Measurements from ENCODE around the gene FXYD2.

DNA sequence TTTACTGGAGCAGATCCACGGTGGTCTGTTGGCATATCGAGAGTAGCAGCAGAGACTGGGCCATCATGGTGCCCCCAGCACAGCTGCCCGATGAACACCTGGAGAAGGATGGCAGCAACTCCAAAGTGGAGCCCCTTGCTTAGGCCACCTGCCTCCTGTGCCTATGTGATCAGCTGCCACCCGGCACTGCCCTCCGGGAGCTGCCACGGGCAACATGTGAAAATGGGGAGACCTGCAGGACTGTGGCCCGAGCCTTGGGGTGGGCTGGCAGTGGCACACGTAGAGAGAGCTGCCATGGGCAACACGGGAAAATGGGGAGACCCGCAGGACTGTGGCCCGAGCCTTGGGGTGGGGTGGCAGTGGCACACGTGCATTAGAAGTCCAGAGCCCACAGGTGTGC lies 3.1 kb downstream of the FXYD2 start:
- TF ChIP-seq GATA2 (IDR thresholded peaks at IDR 0.05; ENCODE audit: low read depth, low read length) (no peak), GATA3 (IDR thresholded peaks at IDR 0.05; ENCODE audit: low read depth, low read length) (no peak)

Measured in SH-SY5Y (cell line).